Liver (tissue), 9 donors: Measurements from ENCODE around the gene ZNF765. TPM values are rescaled to one million over a fixed set of nuclear protein-coding genes. Genes with fewer than 3 reads are reported as not detected.
"Not testable (repeated sequence)": the region's sequence is repeated elsewhere in the genome, so short reads cannot be mapped to it uniquely, and the experiment has no call there.

ENCODE experiments used
- DNase-seq: peaks from one replicate; pipeline ENCODE4 v3.0.0-alpha.2; 2017; ENCODE audit warnings: low spot score
- H3K27ac ChIP-seq, 2 donors: one replicate each; pipeline ENCODE4 v1.7.0; 2013; ENCODE audit warnings: inconsistent platforms in 2 of 2, low read length in 2 of 2, control low read depth in 1 of 2, low read depth in 1 of 2, mild to moderate bottlenecking in 1 of 2
- H3K27me3 ChIP-seq, 4 donors: one replicate each; pipeline versions ENCODE4 v1.6.1 to v1.7.0; 2013; ENCODE audit warnings: low read length in 3 of 4, inconsistent platforms in 1 of 4, mild to moderate bottlenecking in 1 of 4, moderate library complexity in 1 of 4; ENCODE audit not compliant: control insufficient read depth in 4 of 4, insufficient read depth in 4 of 4
- H3K36me3 ChIP-seq, 4 donors: one replicate each; pipeline versions ENCODE4 v1.6.1 to v1.7.0; 2013; ENCODE audit warnings: low read length in 3 of 4, mild to moderate bottlenecking in 3 of 4, low read depth in 1 of 4, moderate library complexity in 1 of 4; ENCODE audit not compliant: control insufficient read depth in 4 of 4, insufficient read depth in 3 of 4
- H3K4me1 ChIP-seq, 4 donors: one replicate each; pipeline versions ENCODE4 v1.6.1 to v1.7.0; 2013; ENCODE audit warnings: low read length in 3 of 4, mild to moderate bottlenecking in 3 of 4, moderate library complexity in 1 of 4; ENCODE audit not compliant: control insufficient read depth in 4 of 4, insufficient read depth in 4 of 4
- H3K4me3 ChIP-seq, 3 donors: one replicate each; pipeline versions ENCODE4 v1.6.1 to v1.7.0; 2013; ENCODE audit warnings: low read length in 3 of 3, control low read depth in 1 of 3, low read depth in 1 of 3, mild to moderate bottlenecking in 1 of 3
- H3K9ac ChIP-seq, 2 donors: one replicate each; pipeline ENCODE4 v1.7.0; 2013; ENCODE audit warnings: low read length in 2 of 2, mild to moderate bottlenecking in 2 of 2, moderate library complexity in 2 of 2, control low read depth in 1 of 2, low read depth in 1 of 2
- H3K9me3 ChIP-seq, 4 donors: one replicate each; pipeline versions ENCODE4 v1.6.1 to v1.7.0; 2013; ENCODE audit warnings: low read length in 3 of 4; ENCODE audit not compliant: control insufficient read depth in 4 of 4
- ATF3 ChIP-seq: IDR thresholded peaks from 2 replicates; pipeline ENCODE4 v1.6.1; 2016; ENCODE audit warnings: antibody characterized with exemption
- EGR1 ChIP-seq, 2 donors: IDR thresholded peaks; 2 replicates each; pipeline ENCODE4 v1.6.1; 2016 to 2018; ENCODE audit warnings: antibody characterized with exemption in 2 of 2, low read depth in 2 of 2
- FOXA1 ChIP-seq: IDR thresholded peaks from 2 replicates; pipeline ENCODE4 v1.6.1; 2016; ENCODE audit warnings: antibody characterized with exemption
- FOXA2 ChIP-seq: IDR thresholded peaks from 2 replicates; pipeline ENCODE4 v1.6.1; 2016; ENCODE audit warnings: antibody characterized with exemption
- HNF4A ChIP-seq, 2 donors: conservative IDR thresholded peaks; 2 replicates each; pipeline ENCODE4 v1.6.1; 2016; ENCODE audit warnings: antibody characterized with exemption in 2 of 2, mild to moderate bottlenecking in 2 of 2
- HNF4G ChIP-seq: IDR thresholded peaks from 2 replicates; pipeline ENCODE4 v1.6.1; 2016; ENCODE audit warnings: antibody characterized with exemption
- JUND ChIP-seq, 2 donors: IDR thresholded peaks; 2 replicates each; pipeline ENCODE4 v1.6.1; 2016; ENCODE audit warnings: antibody characterized with exemption in 2 of 2
- RAD21 ChIP-seq, 2 donors: IDR thresholded peaks; 2 replicates each; pipeline ENCODE4 v1.6.1; 2016; ENCODE audit warnings: antibody characterized with exemption in 2 of 2, mild to moderate bottlenecking in 2 of 2
- REST ChIP-seq: IDR thresholded peaks from 2 replicates; pipeline ENCODE4 v1.6.1; 2016; ENCODE audit warnings: antibody characterized with exemption, mild to moderate bottlenecking
- RXRA ChIP-seq, 2 donors: IDR thresholded peaks; 2 replicates each; pipeline ENCODE4 v1.6.1; 2017 to 2018; ENCODE audit warnings: antibody characterized with exemption in 2 of 2, mild to moderate bottlenecking in 1 of 2
- SP1 ChIP-seq: IDR thresholded peaks from 2 replicates; pipeline ENCODE4 v1.6.1; 2018; ENCODE audit warnings: antibody characterized with exemption, mild to moderate bottlenecking
- TAF1 ChIP-seq: conservative IDR thresholded peaks from 2 replicates; pipeline ENCODE4 v1.6.1; 2016; ENCODE audit warnings: antibody characterized with exemption, mild to moderate bottlenecking
- ZBTB33 ChIP-seq: IDR thresholded peaks from 2 replicates; pipeline ENCODE4 v1.6.1; 2016; ENCODE audit warnings: antibody characterized with exemption
- WGBS: extraction: QIAGEN DNeasy Blood & Tissue Kit; methylation state at CpG from one replicate; pipeline ENCODE4 v1.1.7; 2013; 5-methylcytosine and 5-hydroxymethylcytosine counted together
- polyA plus RNA-seq, 2 donors: library from polyadenylated mRNA; stranded (reverse) in 1 of 2; unstranded in 1 of 2; fragments of 200-250 nt in 1 of 2; fragments of >200 nt in 1 of 2; fragmentation: Nextera tagmentation in 1 of 2; extraction: Ambion mirVana in 1 of 2; gene quantifications; one replicate each; pipeline versions ENCODE4 v1.2.1 to v1.2.3, GENCODE V29; 2013 to 2015
- total RNA-seq, 2 donors: library from RNA; depleted of rRNA; stranded (reverse); fragments of >200 nt; gene quantifications; one replicate each; pipeline ENCODE4 v1.2.3, GENCODE V29; 2014
- donor health status: healthy.
- donor health status: healthy.
- donor health status: healthy.
- donor health status: healthy.
- donor health status: healthy.

Gene ZNF765
- total and polyA plus RNA-seq, 4 donors = 1.3 to 8.5 (median 5.2) TPM

GRCh38 chr19:53397918-53398317 is 3.0 kb downstream of the ZNF765 start:
- not testable (repeated sequence) for H3K9ac ChIP-seq, H3K4me3 ChIP-seq, H3K27ac ChIP-seq, DNase-seq, H3K27me3 ChIP-seq
- Histone ChIP-seq H3K36me3 (peaks cover 14 to 33% (median 19%) of the 10 kb centered on the region in 4 donors), H3K9me3 (peaks cover 0 to 17% (median 9%) of the 10 kb centered on the region in 4 donors), H3K4me1 (peaks cover 0 to 16% (median 9%) of the 10 kb centered on the region in 4 donors)
- 95% methylated on average over 1 of the region's 1 CpG for WGBS

DNA sequence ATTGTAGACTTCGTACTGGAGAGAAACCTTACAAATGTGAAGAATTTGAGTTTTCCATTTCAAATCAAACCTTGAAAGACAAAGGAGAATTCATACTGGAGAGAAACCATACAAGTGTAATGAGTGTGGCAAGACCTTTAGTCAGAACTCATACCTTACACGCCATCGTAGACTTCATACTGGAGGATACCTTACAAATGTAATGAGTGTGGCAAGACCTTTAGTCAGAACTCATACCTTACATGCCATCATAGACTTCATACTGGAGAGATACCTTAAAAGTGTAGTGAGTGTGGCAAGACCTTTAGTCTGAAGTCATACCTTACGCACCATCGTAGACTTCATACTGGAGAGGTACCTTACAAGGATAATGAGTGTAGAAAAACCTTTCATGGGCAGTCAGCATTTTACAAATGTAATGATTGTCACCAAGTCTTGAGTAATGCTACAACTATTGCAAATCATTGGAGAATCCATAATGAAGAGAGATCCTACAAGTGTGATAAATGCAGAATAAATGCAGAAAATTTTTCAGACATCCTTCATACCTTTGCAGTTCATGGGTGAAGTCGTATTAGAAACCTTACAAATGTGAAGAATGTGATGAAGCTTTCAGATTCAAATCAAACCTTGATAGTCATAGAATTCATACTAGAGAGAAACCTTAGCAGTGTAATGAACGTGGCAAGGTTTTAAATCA is 14.7 kb downstream of the ZNF765 start:
- Histone ChIP-seq H3K36me3 (peaks cover 5 to 36% (median 23%) of the 10 kb centered on the region in 4 donors), H3K4me3 (peak overlapping the region in 2 of 3 donors; percentile 38 to 58), H3K9me3 (peaks cover 25 to 65% (median 52%) of the 10 kb centered on the region in 4 donors), H3K27me3 (no peaks in the 10 kb centered on the region), H3K9ac (no peak overlapping the region), H3K4me1 (no peaks in the 10 kb centered on the region), H3K27ac (no peak overlapping the region)
- TF ChIP-seq EGR1 (IDR thresholded peaks at IDR 0.05; ENCODE audit: low read depth in 2 of 2) (no peak), SP1 (no peak), ATF3 (no peak), REST (no peak), RAD21 (IDR thresholded peaks at IDR 0.05) (no peak), ZBTB33 (no peak), FOXA2 (no peak), HNF4A (conservative IDR thresholded peaks at IDR 0.05) (no peak), HNF4G (no peak), TAF1 (no peak), RXRA (IDR thresholded peaks at IDR 0.05) (no peak), FOXA1 (no peak), JUND (IDR thresholded peaks at IDR 0.05) (no peak)
- WGBS = 85% methylated on average over 7 of the region's 7 CpGs
- DNase-seq = no peak

DNA sequence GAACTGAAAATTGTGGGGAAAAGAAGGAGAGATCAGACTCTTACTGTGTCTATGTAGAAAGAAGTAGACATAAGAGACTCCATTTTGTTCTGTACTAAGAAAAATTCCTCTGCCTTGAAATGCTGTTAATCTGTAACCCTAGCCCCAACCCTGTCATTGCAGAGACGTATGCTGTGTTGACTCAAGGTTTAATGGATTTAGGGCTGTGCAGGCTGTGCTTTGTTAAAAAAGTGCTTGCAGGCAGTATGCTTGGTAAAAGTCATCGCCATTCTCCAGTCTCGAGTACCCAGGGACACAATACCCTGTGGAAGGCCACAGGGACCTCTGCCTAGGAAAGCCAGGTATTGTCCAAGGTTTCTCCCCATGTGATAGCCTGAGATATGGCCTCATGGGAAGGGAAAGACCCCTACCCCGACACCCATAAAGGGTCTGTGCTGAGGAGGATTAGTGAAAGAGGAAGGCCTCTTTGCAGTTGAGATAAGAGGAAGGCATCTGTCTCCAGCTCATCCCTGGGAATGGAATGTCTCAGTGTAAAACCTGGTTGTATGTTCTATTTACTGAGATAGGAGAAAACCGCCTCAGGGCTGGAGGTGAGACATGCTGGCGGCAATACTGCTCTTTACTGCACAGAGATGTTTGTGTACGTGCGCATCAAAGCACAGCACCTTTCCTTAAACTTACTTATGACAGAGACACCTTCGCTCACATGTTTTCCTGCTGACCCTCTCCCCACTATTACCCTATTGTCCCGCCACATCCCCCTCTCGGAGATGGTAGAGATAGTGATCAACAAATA is 25.8 kb downstream of the ZNF765 start:
- not testable (repeated sequence) for DNase-seq, H3K4me1 ChIP-seq

More for the DNA sequence above, 25.8 kb downstream of the ZNF765 start:
- 45% methylated on average over 11 of the region's 11 CpGs for WGBS
- not testable (repeated sequence) for H3K9ac ChIP-seq, H3K36me3 ChIP-seq, H3K27me3 ChIP-seq, H3K27ac ChIP-seq, H3K4me3 ChIP-seq
- H3K9me3 ChIP-seq = peaks cover 6 to 25% (median 13%) of the 10 kb centered on the region in 4 donors
